BJ (cell line): ENCODE results near the gene PPT1. TPM values are rescaled to one million over a fixed set of nuclear protein-coding genes. Genes with fewer than 3 reads are reported as not detected.
"Not testable (repeated sequence)": the region's sequence is repeated elsewhere in the genome, so short reads cannot be mapped to it uniquely, and the experiment has no call there.

Experiments
- CTCF ChIA-PET: fragments of 350-600 bp; formaldehyde crosslinking; extraction: SDS; loops from one replicate; lab custom pipeline; 2021; ENCODE audit warnings: antibody characterized with exemption, inconsistent platforms; lab: Yijun Ruan, JAX
- POLR2A ChIA-PET: fragments of 300-600 bp; sonication (Branson Sonifier 250); formaldehyde crosslinking; extraction: SDS; loops from one replicate; lab custom pipeline; 2021; ENCODE audit warnings: antibody characterized with exemption; lab: Charles Lee
- DNase-seq: peaks from one replicate; pipeline ENCODE4 v3.0.0-alpha.2; 2011; ENCODE audit warnings: low read depth
- H3K27me3 ChIP-seq: 2 replicates; pipeline ENCODE4 v1.6.0; 2011; ENCODE audit warnings: low read length; ENCODE audit not compliant: control insufficient read depth, insufficient read depth
- H3K36me3 ChIP-seq: 2 replicates; pipeline ENCODE4 v1.5.1; 2011; ENCODE audit warnings: low read length; ENCODE audit not compliant: control insufficient read depth, insufficient read depth
- H3K4me3 ChIP-seq: 2 replicates; pipeline ENCODE4 v1.5.1; 2011; ENCODE audit warnings: low read depth, mild to moderate bottlenecking, control low read depth, low read length
- CTCF ChIP-seq: IDR thresholded peaks from 2 replicates; pipeline ENCODE4 v1.5.1; 2011; ENCODE audit warnings: low read depth, mild to moderate bottlenecking, control low read depth, inconsistent platforms, low read length, moderate library complexity; ENCODE audit not compliant: insufficient read depth
- polyA plus RNA-seq: library from polyadenylated mRNA; depleted of rRNA; stranded (reverse); fragments of >200 nt; gene quantifications from 2 replicates; pipeline ENCODE4 v1.2.3, GENCODE V29; 2011

PPT1 gene
- polyA plus RNA-seq, 1 experiment, result 46.6 TPM

- 0 out of 2 replicates have a peak, but pooled peaks cover 1% of the 10 kb centered on the region for H3K36me3 ChIP-seq
- ChIA-PET CTCF (interaction anchor here (0.7 to 2.7 kb wide), 6 partner anchors 40 to 120 kb away, joined by 3 to 8 read pairs (median 4); no protein-coding TSS in a partner anchor), POLR2A (interaction anchor here (0.6 to 0.8 kb wide), 6 partner anchors 10 to 1673 kb away, joined by 3 to 7 read pairs (median 3); no protein-coding TSS in a partner anchor)
- no peak for TF ChIP-seq CTCF
- H3K4me3 ChIP-seq, result peak overlapping the region; percentile 97
- H3K27me3 ChIP-seq, result no peaks in the 10 kb centered on the region
- DNase-seq, result peak; percentile 50
Measured at GRCh38 chr1:40039757-40040510, 57.1 kb downstream of the PPT1 start.

DNA sequence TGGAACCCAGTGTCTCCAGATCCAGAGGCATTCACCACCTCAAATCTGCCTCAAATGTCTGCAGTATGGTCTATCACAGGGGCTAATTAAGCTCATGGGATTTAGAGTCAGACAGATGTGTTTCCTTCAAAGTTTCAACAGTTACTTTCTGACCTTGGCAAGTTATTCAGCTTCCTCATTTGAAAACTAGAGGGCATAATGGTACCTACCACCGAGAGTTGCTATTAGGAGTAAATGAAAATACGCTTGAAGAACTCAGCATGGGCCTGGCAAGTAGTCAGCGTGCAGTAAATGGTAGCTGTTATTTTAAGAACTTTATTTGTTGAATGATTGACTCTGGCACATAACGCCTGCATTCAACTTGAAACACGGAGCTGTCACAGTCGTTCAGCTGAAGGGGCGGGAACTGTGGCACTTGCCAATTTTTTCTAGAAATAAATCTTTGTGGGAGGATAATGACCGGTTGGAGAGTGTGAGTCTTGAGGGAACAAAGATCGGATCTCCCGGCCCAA, 57.8 kb downstream of the PPT1 start:
- ChIA-PET CTCF (interaction anchor here (1.1 to 2.7 kb wide), 4 partner anchors 40 to 120 kb away, joined by 3 to 8 read pairs (median 4); no protein-coding TSS in a partner anchor), POLR2A (interaction anchor here (0.6 to 0.7 kb wide), 3 partner anchors 67 to 198 kb away, joined by 3 to 4 read pairs (median 4); no protein-coding TSS in a partner anchor)
- Histone ChIP-seq H3K4me3 (peak overlapping the region; percentile 97), H3K27me3 (no peaks in the 10 kb centered on the region), H3K36me3 (0 out of 2 replicates have a peak, but pooled peaks cover 1% of the 10 kb centered on the region)
- TF ChIP-seq CTCF, result no peak
- no peak for DNase-seq

DNA sequence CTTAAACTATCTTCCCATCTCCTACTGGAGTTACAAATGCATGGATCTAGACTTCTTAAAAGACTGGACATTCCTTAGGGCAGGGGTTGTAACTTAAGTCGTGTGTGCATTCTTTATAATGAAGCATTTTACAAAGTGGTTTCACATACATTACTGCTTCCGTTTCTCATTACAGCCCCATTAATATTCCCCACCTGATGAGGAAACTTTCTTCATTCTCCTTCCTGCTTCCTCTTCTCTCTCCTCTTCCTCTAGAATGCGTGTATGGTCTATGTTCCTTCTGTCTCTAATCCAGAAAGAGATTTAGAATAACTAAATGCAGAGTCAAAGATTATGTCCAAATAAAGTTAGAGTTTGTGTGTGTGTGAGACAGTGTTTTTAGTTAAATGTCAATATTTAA, 58.4 kb downstream of the PPT1 start:
- no peak overlapping the region for H3K4me3 ChIP-seq
- no peaks in the 10 kb centered on the region for H3K27me3 ChIP-seq
- POLR2A ChIA-PET, result interaction anchor here (0.6 kb wide), 2 partner anchors 67 to 198 kb away, joined by 3 to 4 read pairs; no protein-coding TSS in a partner anchor
- CTCF ChIA-PET, result interaction anchor here (1.1 to 1.7 kb wide), 3 partner anchors 41 to 117 kb away, joined by 3 to 4 read pairs (median 4); no protein-coding TSS in a partner anchor
- H3K36me3 ChIP-seq, result 0 out of 2 replicates have a peak, but pooled peaks cover 1% of the 10 kb centered on the region
- no peak for TF ChIP-seq CTCF
- no peak for DNase-seq

DNA sequence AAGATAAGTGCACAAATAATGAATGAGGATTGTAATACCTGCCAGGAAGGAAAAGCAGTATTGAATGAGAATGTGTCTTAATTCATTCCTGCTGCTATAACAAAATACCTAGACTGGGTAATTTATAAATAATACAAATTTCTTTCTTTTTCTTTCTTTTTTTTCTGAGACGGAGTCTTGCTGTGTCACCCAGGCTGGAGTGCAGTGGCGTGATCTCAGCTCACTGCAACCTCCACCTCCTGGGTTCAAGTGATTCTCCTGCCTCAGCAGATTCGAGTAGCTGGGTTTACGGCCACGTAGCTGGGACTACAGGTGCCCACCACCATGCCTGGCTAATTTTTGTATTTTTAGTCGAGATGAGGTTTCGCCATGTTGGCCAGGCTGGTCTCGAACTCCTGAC, 59.8 kb downstream of the PPT1 start:
- POLR2A ChIA-PET, DNase-seq, H3K4me3 ChIP-seq, H3K27me3 ChIP-seq, H3K36me3 ChIP-seq: not testable (repeated sequence)
- CTCF ChIA-PET, result interaction anchor here (1.0 to 1.5 kb wide), 2 partner anchors 64 to 118 kb away, joined by 5 to 6 read pairs; no protein-coding TSS in a partner anchor

DNA sequence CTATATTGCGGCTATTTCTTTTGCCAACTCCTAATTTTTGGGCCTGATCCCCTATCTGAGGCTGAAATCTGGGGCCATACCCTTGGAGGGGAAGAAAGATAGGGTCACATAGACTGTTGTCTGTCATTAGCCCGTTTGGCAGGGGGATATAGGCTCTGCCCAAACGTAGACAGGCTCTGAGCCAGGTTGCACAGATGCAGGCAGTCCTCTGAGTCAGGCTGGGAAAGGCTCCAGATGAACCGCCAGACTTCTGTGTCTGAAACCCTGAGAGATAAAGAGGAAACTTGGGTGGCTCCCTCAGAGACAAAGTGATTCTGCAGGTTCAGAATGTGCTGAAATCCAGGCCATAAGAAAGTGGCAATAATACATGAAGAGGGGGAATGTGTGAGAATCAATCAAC, 60.5 kb downstream of the PPT1 start:
- TF ChIP-seq CTCF, result no peak
- no peaks in the 10 kb centered on the region for H3K36me3 ChIP-seq
- ChIA-PET CTCF (interaction anchor here (1.0 to 1.5 kb wide), 2 partner anchors 63 to 117 kb away, joined by 5 to 6 read pairs; no protein-coding TSS in a partner anchor), POLR2A (no interaction called here)
- peak; percentile 38 for DNase-seq
- H3K27me3 ChIP-seq, result no peaks in the 10 kb centered on the region
- H3K4me3 ChIP-seq, result no peak overlapping the region
